ENCODE measurements around the gene GDAP2.

GDAP2 gene

GRCh38 chr1:117971777-117972176 lies 42.4 kb upstream of the GDAP2 start:
- ATAC-seq: no peak
- no peak for TF ChIP-seq OSR1 (CRISPR knock-in tag; IDR thresholded peaks at IDR 0.05)
- TF ChIP-seq PATZ1 (CRISPR knock-in tag; IDR thresholded peaks at IDR 0.05; ENCODE audit: borderline replicate concordance): no peak
- TF ChIP-seq ZFP30 (CRISPR knock-in tag; IDR thresholded peaks at IDR 0.05): no peak
- no peak for TF ChIP-seq BACH2 (CRISPR knock-in tag; IDR thresholded peaks at IDR 0.05; ENCODE audit: borderline replicate concordance)
- no peak for TF ChIP-seq ISL1 (CRISPR knock-in tag; IDR thresholded peaks at IDR 0.05)
- no peak for TF ChIP-seq TOX (CRISPR knock-in tag; IDR thresholded peaks at IDR 0.05; ENCODE audit: borderline replicate concordance)
- no peak for TF ChIP-seq TSHZ2 (CRISPR knock-in tag; IDR thresholded peaks at IDR 0.05)
- TF ChIP-seq CSDC2 (CRISPR knock-in tag; IDR thresholded peaks at IDR 0.05): no peak
- TF ChIP-seq ZNF70 (CRISPR knock-in tag; IDR thresholded peaks at IDR 0.05): no peak
- no peak for TF ChIP-seq CSRNP3 (CRISPR knock-in tag; IDR thresholded peaks at IDR 0.05)
- no peak for TF ChIP-seq TCF4 (CRISPR knock-in tag; IDR thresholded peaks at IDR 0.05; ENCODE audit: borderline replicate concordance)
- no peak for TF ChIP-seq POU6F1 (CRISPR knock-in tag; IDR thresholded peaks at IDR 0.05; ENCODE audit: borderline replicate concordance, low read depth)
- TF ChIP-seq GLIS3 (CRISPR knock-in tag; IDR thresholded peaks at IDR 0.05): no peak
- TF ChIP-seq ZNF565 (CRISPR knock-in tag; conservative IDR thresholded peaks at IDR 0.05; ENCODE audit: low read depth): no peak
- TF ChIP-seq SNAI2 (CRISPR knock-in tag; IDR thresholded peaks at IDR 0.05): no peak
- TF ChIP-seq ESRRG (CRISPR knock-in tag; IDR thresholded peaks at IDR 0.05): no peak
- TF ChIP-seq PPARA (CRISPR knock-in tag; IDR thresholded peaks at IDR 0.05; ENCODE audit: borderline replicate concordance): no peak
- no peak for TF ChIP-seq ZNF8 (CRISPR knock-in tag; IDR thresholded peaks at IDR 0.05)
- TF ChIP-seq ARNTL (CRISPR knock-in tag; IDR thresholded peaks at IDR 0.05; ENCODE audit: borderline replicate concordance, low read depth): no peak

- TF ChIP-seq TSHZ2 (CRISPR knock-in tag; IDR thresholded peaks at IDR 0.05): no peak
- no peak for TF ChIP-seq ESRRG (CRISPR knock-in tag; IDR thresholded peaks at IDR 0.05)
- TF ChIP-seq ZC3H10 (CRISPR knock-in tag; IDR thresholded peaks at IDR 0.05): no peak
- no peak for TF ChIP-seq OSR1 (CRISPR knock-in tag; IDR thresholded peaks at IDR 0.05)
- TF ChIP-seq ZNF565 (CRISPR knock-in tag; conservative IDR thresholded peaks at IDR 0.05; ENCODE audit: low read depth): no peak
- TF ChIP-seq ZFP3 (CRISPR knock-in tag; IDR thresholded peaks at IDR 0.05): no peak
- no peak for TF ChIP-seq CSRNP3 (CRISPR knock-in tag; IDR thresholded peaks at IDR 0.05)
- TF ChIP-seq ZNF70 (CRISPR knock-in tag; IDR thresholded peaks at IDR 0.05): no peak
- no peak for TF ChIP-seq BACH2 (CRISPR knock-in tag; IDR thresholded peaks at IDR 0.05; ENCODE audit: borderline replicate concordance)
- TF ChIP-seq PATZ1 (CRISPR knock-in tag; IDR thresholded peaks at IDR 0.05; ENCODE audit: borderline replicate concordance): no peak
- TF ChIP-seq ARNTL (CRISPR knock-in tag; IDR thresholded peaks at IDR 0.05; ENCODE audit: borderline replicate concordance, low read depth): no peak
- no peak for TF ChIP-seq SNAI2 (CRISPR knock-in tag; IDR thresholded peaks at IDR 0.05)
- no peak for TF ChIP-seq CREB5 (CRISPR knock-in tag; IDR thresholded peaks at IDR 0.05; ENCODE audit: low read depth)
- TF ChIP-seq CSDC2 (CRISPR knock-in tag; IDR thresholded peaks at IDR 0.05): no peak
- no peak for TF ChIP-seq ZFP30 (CRISPR knock-in tag; IDR thresholded peaks at IDR 0.05)
- TF ChIP-seq PPARA (CRISPR knock-in tag; IDR thresholded peaks at IDR 0.05; ENCODE audit: borderline replicate concordance): no peak
- no peak for TF ChIP-seq TOX (CRISPR knock-in tag; IDR thresholded peaks at IDR 0.05; ENCODE audit: borderline replicate concordance)
- TF ChIP-seq ZNF8 (CRISPR knock-in tag; IDR thresholded peaks at IDR 0.05): no peak
- ATAC-seq: no peak
These were observed 40.8 kb upstream of the GDAP2 start for GRCh38 chr1:117970252-117970651.

Data from SK-N-SH treated with all-trans-retinoic acid at 6 μM for 48 hours (cell line).